Activated CD8-positive, alpha-beta memory T cell treated with anti-CD3 and anti-CD28 coated beads, Interleukin-2, amount 50 U/mL, for 48 hours (primary cell): ENCODE data around the gene GAS1.

Experiments
- DNase-seq: peaks from one replicate; pipeline ENCODE4 v3.0.0-alpha.2; 2020

GAS1 gene, protein sequence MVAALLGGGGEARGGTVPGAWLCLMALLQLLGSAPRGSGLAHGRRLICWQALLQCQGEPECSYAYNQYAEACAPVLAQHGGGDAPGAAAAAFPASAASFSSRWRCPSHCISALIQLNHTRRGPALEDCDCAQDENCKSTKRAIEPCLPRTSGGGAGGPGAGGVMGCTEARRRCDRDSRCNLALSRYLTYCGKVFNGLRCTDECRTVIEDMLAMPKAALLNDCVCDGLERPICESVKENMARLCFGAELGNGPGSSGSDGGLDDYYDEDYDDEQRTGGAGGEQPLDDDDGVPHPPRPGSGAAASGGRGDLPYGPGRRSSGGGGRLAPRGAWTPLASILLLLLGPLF

DNA sequence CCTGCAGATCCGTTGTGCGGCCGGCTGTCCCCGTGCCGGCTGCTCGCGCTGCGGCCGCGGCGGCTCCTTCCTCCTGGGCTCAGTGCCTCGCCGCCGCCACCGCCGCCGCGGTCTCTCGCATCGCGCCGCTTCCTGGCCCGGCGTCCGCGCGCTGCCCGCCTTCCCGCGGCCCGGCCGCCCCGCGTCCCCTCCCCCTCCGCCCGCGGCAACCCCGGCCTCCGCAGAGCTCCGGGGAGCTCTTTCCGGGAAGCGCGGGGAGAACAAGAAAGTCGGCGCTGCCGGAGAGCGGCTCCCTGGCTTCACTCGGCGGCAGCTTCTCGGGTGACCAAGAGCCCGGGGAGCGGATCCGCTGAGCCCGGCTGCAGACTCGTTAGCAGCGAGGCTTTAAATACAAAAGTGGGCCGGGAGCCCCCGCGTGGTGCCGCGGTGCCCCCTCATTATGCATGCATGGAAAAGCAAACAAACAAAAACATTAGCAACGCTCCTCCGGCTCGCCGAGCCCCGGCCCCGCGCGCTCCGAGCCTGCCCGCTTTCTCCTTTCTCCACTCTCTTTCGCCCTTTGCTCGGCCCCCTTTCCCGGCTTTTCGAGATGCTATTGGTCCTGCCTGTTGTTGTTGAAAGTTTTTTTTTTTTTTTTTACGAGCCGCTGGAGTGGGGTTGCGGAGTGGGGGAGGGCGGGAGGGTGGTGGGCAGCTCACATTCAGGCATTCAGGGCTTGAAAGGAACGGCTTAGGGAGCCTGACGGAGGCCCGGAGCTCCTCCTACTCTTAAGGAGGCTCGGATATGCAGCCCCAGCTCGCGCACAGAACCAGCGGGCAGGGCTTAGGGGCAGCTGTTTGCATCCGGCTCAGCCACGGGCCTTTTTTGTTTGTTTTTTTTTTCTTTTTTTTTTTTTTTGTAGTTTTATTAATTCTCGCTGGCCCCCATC is at the start of gene GAS1:
TSS of gene GAS1 (minus strand) at position 361 of the 928 bp plus-strand sequence. CDS start 727 bp downstream, outside the sequence.
- DNase-seq = peak; percentile 76

DNA sequence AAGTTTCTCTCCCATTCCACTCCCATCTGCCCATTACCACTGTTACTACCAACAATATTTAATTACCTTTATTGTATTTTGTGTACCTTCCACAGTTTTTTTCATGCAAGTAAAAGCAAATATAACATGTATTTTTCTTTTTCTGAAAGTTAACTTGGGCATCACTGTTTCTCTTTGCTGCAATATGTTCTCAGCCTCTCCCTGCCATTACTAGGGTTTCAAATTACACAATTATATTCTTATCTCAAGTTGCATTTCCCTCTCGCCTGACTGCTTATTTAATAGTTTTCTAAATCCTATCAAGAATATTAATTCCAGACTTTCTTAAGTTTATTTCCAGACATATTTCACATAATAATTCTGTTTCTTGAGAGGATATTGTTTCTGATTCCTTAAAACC is 46.9 kb upstream of the GAS1 start:
- no peak for DNase-seq

DNA sequence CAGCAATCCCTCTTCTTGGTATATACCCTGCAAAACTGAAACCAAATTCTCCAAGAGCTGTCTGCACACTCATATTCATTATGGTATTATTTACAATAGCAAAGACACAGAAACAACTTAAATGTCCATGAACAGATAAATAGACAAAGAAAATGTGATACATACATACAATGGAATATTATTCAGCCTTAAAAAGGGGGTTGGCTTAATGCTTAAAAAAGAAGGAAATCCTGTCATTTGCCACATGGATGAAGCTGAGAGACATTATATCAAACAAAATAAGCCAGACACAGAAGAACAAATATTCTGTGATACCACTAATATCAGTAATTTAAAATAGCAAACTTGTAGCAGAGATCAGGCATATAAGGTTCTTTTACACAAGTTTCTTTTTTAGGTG is 46.5 kb upstream of the GAS1 start:
- no peak for DNase-seq

DNA sequence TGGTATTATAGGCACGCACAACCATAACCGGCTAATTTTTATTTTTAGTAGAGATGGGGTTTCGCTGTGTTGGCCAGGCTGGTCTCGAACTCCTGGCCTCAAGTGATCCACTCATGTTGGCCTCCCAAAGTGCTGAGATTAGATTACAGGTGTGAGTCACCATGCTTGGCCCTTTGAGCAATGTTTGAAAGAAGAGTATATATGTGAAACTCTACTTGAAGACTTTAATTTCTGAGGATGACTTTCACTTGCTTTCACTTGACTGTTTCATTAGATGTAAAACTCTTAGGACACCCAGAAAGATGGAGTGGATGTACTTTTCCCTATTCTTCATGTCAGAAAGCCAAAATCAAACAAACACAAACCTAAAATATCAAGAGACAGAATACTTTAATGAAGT is 43.8 kb upstream of the GAS1 start:
- no peak for DNase-seq

DNA sequence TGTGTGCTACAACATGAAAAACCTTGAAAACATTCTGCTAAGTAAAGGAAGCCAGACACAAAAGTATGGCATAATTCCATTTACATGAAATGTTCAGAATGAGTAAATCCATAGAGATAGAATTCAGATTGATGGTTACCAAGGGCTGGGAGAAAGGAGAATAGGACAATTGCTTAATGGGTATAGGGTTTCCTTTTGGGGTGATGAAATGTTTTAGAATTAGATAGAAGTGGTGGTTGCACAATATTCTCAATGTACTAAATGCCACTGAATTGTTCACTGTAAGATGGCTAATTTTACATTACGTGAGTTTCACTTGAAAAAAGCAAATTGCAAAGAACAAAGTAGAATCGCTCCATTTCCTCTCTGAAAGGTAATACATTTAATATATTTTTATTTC is 43.0 kb upstream of the GAS1 start:
- no peak for DNase-seq

DNA sequence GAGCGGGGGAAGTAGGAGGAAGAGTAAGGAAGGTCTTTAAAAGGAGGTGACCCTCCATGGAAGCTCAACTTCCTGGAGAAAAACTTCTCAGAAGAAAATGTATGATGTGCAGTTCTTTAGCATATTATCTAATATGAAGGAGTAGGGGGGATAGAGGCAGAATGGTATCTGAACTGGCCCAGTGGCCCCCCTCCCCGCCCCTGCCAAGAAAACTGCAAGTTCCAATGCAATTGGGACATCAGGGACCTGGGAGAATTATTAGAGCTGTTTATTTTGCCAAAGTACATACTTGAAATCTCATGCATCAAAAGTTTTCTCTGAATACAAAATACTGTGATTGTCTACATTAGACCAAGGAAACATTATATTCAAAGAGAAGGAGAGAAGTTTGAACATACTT is 40.6 kb upstream of the GAS1 start:
- DNase-seq = no peak

DNA sequence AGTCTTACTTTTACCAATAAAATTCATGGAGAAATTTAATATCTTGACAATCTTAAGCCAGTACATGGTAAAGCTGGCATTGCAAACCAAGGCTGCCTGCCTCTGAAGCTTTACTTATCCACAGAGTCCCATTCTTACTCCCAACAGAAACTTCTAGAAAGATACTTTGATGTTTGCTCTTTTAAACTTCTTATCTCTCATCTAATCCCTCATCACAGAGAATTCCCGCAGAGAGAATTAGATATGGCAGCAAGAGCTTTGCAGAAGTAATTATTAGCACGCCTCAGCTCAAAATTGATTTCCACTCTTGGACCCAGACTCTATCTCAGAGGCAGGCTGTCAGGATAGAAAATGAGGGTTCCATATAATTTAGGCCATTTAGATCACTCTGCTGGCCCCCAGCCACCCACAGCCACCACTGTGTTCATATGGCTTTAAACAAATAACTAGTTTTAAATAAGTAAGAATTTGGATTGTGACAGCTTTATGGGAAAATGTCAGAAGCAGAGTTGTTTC is 37.9 kb upstream of the GAS1 start:
- DNase-seq = no peak

DNA sequence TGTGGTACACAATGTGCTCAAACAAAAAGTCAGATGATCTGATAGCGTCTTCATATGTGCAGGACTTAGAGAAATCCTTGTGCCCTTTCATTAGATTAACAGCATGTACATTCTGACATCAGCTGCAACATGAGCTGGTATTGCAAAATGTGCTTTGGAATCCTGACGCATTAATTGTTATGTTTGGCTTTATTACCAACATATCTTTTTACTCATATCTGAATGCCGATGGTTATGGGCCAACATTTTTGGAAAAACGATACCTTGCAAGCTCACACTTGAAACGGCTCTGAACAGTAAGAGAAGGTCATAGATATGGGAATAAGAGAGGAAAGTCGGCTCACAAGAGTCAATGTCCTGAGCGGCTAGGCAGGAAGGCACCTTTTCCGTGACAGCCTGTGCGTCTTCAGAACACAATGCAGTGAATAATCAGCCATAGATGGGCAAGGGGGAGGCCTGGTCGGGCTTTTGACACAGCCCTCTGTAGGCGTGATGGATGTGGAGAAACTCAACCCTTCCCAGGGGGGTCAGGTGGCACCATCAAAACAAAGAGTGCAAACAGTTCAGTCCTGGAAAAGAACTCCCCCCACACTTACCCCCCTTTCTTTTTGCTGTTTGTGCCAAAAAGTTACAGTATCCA is 36.4 kb upstream of the GAS1 start:
- no peak for DNase-seq

DNA sequence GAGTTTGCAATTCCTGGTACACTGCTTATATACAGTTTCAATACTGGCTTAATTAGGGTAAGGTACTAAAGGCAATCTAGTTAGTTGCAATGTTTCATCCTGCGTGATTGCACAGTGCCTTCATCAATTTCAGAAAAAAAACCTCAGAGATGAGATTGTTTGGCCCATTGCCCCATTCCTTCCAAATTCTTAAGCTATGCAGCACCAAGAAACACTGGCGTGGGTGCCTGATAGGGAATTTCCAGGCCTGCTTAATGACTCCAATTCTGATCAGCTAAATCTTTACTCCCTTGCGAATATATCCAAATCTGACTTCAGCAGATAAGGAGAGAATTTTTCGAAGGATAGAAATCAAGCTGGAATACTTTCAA is 35.9 kb upstream of the GAS1 start:
- DNase-seq = no peak

DNA sequence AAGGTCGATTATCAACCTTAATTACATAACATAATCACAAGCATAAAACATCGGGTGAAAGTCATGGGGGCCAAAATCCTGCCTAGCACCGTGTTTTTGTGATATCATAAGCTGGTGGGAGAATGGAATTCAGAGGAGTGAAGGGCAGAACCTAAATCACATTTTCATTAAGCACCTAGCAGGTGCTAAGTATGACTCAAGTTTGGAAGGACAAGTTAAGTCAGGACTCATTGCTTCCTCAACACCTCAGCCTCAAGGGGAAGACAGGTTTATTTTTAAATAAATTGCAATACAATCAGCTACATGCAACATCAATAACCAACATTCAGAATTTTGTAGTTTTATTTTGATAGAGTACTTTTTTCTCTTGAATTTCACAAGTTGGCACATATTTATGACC is 33.5 kb upstream of the GAS1 start:
- DNase-seq = no peak

DNA sequence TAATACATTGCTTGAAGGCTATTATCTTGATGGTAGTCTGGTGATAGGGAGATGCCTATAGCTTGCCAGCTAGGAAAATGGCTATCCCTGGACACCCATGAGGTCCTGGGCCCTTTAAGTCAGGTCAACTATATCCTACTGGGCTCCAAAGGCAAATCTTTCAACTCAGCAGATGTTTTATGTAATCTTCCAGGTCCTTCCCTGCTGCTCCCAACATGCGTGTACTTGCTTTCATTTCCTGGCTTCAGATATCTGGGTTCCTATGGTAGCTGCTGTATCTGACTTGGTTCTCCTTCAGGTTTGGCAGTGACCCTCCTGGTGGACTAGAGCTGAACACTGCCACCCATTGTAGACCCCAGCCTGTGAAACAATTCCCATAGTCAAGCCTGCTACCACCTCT is 32.4 kb upstream of the GAS1 start:
- no peak for DNase-seq

DNA sequence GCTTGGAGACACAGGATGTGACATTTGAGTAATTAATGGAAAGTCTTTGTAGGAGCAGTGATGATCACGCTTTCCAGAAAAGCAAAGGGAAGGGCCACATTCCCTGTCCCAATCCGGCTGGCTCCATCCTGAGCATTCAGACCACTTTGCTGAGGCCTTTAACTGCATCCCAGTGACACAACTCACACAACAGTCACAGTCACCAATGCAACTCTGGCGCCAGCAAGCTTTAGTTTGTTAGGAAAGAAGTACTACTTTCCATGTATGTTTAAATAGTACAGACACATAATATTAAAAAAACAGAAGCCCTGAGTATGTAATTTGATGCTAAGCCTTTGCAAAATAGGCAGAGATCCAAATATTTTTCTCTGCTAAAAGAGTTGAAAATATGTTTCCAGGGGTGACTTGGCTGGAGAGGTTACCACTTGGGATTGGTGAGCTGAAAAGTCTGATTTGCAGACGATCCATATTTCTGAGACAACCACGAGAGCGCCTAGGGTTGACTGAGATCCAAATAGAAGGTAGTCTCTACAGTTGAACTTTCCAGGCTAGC is 31.7 kb upstream of the GAS1 start:
- no peak for DNase-seq

DNA sequence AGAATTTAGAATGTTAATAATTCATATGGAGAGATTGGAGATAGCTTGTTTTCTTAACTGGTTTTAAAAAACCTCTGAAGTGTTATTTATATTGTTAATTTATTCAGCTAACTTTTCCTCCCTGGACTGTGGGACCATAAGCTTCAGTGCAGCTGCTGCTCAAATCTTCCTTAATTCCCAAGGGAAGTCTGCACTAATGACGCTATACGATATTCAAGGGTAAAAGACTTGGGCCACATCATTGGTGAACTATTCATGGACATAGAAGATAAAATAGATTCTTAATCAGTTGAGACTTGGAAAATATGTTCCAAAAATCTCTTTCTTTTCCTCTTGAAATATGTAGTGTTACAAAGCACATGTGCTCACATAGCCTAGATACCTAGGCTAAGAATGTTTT is 31.1 kb upstream of the GAS1 start:
- no peak for DNase-seq

DNA sequence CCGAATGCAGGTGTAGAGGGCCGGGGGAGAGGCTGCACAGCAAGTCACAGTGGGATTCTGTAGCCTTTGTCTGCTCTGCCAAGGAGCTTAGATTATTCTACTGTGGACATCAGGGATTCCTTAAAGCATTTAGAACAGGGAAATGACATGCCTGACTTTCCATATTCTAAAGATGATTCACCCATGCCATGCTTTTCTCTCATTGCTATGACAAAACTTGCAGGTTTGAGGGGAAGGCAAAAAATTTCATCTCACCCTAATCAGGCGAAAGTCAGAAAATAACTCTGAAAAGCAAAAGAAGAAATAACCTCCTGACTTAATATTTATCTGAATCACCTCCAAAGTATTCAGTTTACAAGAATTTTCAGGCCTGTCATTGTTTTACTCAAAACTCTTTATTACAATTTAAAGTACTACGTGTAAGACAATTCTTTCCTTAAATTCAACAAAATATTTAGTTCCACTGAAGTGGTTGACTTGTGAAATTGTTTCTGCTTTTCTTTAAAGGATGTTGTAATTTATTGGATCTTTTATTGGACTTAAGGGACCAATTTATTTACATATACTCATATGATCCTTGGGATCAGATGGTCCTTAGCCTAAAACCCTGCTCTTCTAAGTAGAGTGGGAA is 30.0 kb upstream of the GAS1 start:
- no peak for DNase-seq

DNA sequence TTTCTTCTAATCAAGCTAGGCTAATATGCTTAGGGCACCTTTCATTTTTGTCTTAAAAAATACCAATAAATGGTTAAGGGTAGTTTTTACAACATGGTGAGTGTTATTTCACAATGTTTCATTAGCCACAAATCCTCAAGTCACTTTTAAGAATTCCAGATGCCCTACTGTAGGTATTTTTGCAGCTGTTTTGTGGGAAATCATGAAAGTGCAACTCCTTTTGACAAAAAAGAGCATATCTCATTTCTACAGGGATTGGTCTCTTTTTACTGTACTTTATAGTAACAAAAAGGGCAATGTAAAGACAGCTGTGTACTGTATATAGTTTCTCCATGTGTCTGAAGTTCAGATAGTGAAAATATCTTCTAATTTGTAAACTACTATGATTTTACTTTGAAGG is 28.3 kb upstream of the GAS1 start:
- no peak for DNase-seq

DNA sequence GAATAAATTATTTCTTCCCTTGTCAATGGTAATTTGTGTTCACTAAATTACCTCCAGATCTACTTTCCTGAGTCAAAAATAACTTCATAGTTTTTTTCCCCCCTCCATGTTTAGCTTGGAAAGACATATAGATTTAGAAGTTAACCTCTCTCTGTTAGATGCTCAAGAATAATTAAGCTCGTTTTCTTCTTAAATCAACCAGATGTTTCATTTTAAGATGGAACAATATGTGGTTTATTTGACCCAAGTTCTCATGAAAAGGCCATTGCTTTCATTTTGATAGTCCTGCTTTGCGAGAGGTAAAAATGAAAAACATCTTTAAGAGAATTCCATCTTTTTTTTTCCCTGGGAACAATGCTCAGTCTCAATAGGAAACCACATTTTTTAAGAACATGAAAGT is 27.7 kb upstream of the GAS1 start:
- no peak for DNase-seq

DNA sequence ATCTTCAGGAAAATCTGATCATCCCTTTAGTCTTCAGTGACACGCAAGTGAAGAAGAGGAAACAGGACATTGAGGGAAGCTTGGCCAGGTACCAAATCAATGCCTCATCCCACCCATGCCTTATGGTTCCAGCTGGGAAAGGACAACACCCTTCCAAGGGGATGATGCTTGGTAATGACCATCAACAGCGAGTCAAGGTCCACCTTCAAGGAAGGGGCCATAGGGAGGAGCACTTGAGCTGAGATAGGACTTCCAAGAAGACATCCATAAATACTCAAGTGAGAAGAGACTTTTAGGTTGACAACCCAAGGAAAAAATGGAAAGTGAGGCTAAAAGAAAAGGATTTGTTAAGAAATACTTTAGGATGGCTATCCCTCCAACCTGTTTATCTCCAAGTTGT is 27.1 kb upstream of the GAS1 start:
- no peak for DNase-seq

DNA sequence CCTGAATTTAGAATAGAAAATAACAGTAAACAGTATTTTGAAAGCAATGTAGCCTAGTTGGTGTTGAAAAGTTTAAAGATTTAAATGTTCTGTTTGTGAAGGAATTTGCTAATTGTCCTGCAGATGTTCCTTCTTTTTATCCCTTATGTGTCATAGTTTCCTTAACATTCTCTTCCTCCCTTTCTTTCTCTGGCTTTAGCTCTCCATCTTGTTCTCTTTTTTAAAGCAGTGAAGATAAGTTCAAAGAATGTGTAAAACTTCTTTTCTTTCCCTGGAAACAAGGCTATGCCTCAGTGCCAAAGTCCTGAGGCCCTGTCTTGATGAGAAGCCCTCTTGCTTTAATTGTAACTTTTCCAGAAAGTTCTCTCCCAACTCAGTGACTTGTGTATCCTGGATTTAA is 24.4 kb upstream of the GAS1 start:
- DNase-seq = no peak

DNA sequence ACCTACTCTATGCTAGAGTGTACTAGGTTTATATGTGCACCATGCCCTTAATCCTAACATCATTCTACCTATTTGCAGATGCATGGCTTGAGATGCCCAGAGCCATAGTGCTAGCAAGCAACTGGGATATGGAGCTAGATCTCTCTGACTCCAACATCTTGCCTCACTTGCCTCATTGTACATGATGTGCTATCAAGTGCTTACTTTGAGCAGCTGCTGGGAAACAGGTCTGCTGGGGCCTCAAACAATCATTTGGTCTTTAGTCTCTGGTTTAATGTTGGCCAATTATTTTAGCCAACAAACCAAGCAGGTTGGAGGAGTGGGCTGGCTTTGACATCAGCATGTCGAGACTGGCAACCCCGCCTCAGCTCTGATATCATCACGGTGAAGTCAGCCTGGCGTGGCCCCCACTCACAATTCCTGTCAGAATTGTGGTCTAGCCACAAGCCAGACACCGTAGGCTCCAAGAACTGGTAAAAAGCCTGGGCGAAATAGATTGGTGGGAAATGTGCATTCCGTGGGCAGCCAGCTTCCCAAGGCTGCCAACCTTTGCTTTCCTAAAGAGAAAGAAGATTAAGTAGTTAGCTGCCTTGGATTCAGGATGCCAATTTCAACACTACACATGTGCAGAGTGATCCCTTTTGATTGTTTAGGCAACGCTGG is 21.1 kb upstream of the GAS1 start:
- DNase-seq = no peak

DNA sequence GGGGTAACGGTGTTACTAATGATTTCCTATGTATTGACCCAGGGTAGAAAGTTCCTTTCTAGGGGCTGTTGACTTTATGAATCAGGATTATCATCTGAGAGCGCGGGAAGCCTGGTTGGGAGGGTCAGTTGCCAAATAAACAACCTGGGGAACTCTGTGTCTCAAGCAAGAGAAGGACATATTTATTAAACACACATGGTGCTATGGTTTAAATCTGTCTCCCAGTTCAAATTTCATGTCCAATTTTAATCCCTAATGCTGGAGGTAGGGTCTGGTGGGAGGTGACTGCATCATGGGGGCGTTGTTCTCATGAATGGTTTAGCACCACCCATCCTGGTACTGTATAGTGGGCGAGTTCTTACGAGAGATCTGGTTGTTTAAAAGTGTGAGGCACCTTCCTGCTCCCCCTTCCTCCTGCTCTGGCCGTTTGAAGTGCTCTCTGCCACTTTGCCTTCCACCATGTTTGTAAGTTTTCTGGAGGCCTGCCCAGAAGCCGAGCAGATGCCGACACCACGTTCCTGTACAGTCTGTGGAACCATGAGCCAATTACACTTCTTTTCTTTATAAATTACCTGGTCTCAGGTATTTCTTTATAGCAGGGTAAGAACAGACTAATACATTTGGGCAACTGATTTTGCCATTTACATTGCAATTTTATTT is 19.7 kb upstream of the GAS1 start:
- DNase-seq = no peak

DNA sequence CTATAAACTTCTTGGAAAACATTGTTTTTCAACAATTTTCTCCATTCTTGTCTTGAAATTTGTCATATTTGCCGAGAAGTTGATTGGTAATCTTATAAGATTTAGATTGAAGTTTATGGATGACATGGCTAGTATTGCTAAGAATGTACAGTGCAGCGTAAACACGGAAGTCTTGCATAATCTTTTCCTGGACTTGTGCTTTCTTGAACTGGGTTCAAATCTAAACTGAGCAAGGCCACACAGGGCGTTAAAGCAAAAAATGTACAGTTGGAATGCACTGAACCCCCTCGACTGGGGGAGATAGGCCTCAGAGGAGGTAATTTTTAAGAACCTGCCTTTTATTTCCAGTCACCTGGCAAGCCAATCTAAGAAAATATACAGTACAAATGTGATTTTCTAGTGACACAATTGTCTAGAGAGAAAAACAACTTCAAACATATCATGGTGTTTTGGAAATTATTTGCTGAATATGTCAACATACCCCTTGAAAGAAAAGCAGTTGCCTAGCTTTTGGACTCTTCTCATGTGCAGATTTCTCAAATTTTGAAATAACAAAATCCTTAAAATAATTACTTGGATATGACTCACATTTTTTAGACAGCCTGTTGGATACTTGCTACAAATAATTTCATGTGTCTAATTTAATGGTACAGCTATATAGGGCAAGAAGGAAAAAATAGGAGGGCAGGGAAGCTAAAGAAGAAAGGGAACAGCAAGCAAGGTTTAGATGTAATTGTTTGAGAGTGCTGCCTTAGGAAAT is 18.5 kb upstream of the GAS1 start:
- DNase-seq = no peak
